ENCODE measurements around the gene CDC5L.

Gene CDC5L

GRCh38 chr6:44462797-44463727, 75.6 kb downstream of the CDC5L start:
- H3K27ac ChIP-seq: no peak overlapping the region
- no peak for TF ChIP-seq ZFX (IDR thresholded peaks at IDR 0.05)
- no peak for TF ChIP-seq CTCF (conservative IDR thresholded peaks at IDR 0.05)

DNA sequence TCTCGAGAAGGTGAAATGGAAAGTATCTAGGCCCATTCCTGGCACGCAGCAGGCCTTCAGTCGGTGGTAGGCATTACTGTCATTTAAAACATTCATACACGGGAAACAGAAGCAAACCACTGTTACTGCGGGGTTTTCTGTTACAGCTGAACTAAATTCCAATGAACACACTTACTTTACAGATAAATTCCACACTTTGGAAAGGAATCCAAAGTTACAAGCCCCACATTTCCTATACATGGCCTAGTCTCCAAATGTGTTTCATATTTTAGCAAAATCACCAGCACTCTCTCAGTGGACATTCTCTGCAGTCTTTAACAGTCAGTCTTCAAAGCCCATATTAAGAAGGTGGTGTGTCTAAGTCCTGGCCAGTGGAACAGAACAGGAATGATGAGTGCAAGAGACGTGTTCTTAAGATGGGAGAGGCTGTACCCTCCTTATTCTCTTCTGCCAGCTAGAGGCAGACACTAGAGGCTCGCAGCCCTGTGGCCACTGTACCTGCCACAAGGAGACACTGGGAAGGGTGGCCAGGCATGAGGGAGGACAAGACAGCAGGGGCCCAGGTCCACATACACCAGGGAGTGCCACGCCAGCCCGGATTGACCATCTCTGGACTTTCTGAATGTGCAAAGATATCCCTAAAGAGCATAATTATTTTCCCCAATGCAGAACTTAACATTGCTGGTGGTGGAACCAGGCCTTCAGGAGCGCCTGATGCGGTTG, 76.4 kb downstream of the CDC5L start:
- TF ChIP-seq ZFX (IDR thresholded peaks at IDR 0.05) (no peak), CTCF (conservative IDR thresholded peaks at IDR 0.05) (no peak)
- no peak overlapping the region for H3K27ac ChIP-seq

GRCh38 chr6:44464527-44465310, 77.2 kb downstream of the CDC5L start:
- TF ChIP-seq ZFX (IDR thresholded peaks at IDR 0.05) (no peak), CTCF (conservative IDR thresholded peaks at IDR 0.05) (no peak)
- no peak overlapping the region for H3K27ac ChIP-seq

DNA sequence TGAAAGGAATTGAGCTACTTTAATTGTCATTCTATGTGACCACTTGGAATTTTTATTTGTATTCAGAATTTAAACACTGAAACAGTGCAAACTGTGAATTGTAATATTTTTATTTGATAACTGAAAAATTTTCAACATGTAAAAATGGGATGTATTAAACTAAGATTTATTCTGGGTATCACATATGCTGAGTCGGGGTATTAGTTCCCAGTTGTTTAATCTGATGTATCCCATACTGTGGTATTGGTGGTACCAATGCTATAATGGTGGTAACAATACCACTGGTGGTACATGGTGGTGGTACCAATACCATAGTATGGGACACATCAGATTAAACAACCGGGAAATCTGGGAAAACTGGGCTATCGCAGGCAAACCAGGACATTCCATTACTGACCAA, 79.4 kb downstream of the CDC5L start:
- no peak overlapping the region for H3K27ac ChIP-seq
- TF ChIP-seq CTCF (conservative IDR thresholded peaks at IDR 0.05): no peak
- TF ChIP-seq ZFX (IDR thresholded peaks at IDR 0.05): no peak

GRCh38 chr6:44468835-44469234, 81.3 kb downstream of the CDC5L start:
- no peak for TF ChIP-seq CTCF (conservative IDR thresholded peaks at IDR 0.05)
- no peak overlapping the region for H3K27ac ChIP-seq

GRCh38 chr6:44470115-44470464, 82.6 kb downstream of the CDC5L start:
- no peak for TF ChIP-seq ZFX (IDR thresholded peaks at IDR 0.05)
- peak; percentile 69 for TF ChIP-seq CTCF (conservative IDR thresholded peaks at IDR 0.05)
- no peak overlapping the region for H3K27ac ChIP-seq

All from C4-2B (cell line).